Stomach (tissue), 4 donors: Measurements from ENCODE around the gene TEAD1.

ENCODE experiments used
- CTCF ChIP-seq, 7 experiments: fragments of 450-650 bp in 4 of 7; fragments of 200-600 bp in 3 of 7; sonication (generic) in 3 of 7; IDR thresholded peaks; one replicate each; pipeline ENCODE4 v1.5.1; 2016 to 2019; ENCODE audit warnings: antibody characterized with exemption in 7 of 7, control low read depth in 2 of 7, mild to moderate bottlenecking in 1 of 7
- EP300 ChIP-seq: sonication (generic); formaldehyde crosslinking; IDR thresholded peaks from one replicate; pipeline ENCODE4 v1.6.1; 2017; ENCODE audit warnings: antibody characterized with exemption
- POLR2A ChIP-seq, 4 donors: fragments of 450-650 bp; IDR thresholded peaks; one replicate each; pipeline ENCODE4 v1.6.1; 2016; ENCODE audit warnings: antibody characterized with exemption in 4 of 4, control low read depth in 2 of 4, mild to moderate bottlenecking in 1 of 4, moderate library complexity in 1 of 4
- POLR2AphosphoS5 ChIP-seq, 3 donors: sonication (generic); formaldehyde crosslinking; IDR thresholded peaks; one replicate each; pipeline ENCODE4 v1.6.1; 2016; ENCODE audit warnings: antibody characterized with exemption in 3 of 3

GRCh38 chr11:12784445-12784844 is 110.2 kb downstream of the TEAD1 start:
- TF ChIP-seq CTCF (IDR thresholded peaks at IDR 0.05) (no peak), POLR2A (IDR thresholded peaks at IDR 0.05) (no peak), EP300 (no peak), POLR2AphosphoS5 (IDR thresholded peaks at IDR 0.05) (no peak)
